Stimulated activated naive CD8-positive, alpha-beta T cell treated with anti-CD3 and anti-CD28 coated beads, Interleukin-15, amount 100 ng/mL, for 72 hours (primary cell): ENCODE measurements around the gene DYSF.
A peak's percentile ranks its signal among the peaks of the same experiment; 100 is the strongest.

Experiments
- ATAC-seq: fragments of 150-1000 bp; cut with Tn5 transposase; 2 replicates; pipeline ENCODE4 v1.10.0; 2021; ENCODE audit warnings: mild to moderate bottlenecking, moderate library complexity
- DNase-seq, 2 donors: peaks; one replicate each; pipeline ENCODE4 v3.0.0; 2021 to 2022
- H3K27ac Mint-ChIP-seq, 2 donors: one replicate each; pipeline ENCODE4 v1.8.0; 2022; ENCODE audit warnings: mild to moderate bottlenecking in 2 of 2, mixed read lengths in 2 of 2, moderate library complexity in 2 of 2
- H3K27me3 Mint-ChIP-seq: one replicate; pipeline ENCODE4 v1.8.0; 2022; ENCODE audit warnings: mixed read lengths
- H3K4me1 Mint-ChIP-seq: one replicate; pipeline ENCODE4 v1.8.0; 2022; ENCODE audit warnings: mild to moderate bottlenecking, mixed read lengths
- H3K4me3 Mint-ChIP-seq, 2 donors: one replicate each; pipeline ENCODE4 v1.8.0; 2022; ENCODE audit warnings: mild to moderate bottlenecking in 2 of 2, mixed read lengths in 2 of 2, moderate library complexity in 1 of 2
- H3K9me3 Mint-ChIP-seq, 2 donors: one replicate each; pipeline ENCODE4 v1.8.0; 2022; ENCODE audit warnings: mixed read lengths in 2 of 2

Gene DYSF

DNA sequence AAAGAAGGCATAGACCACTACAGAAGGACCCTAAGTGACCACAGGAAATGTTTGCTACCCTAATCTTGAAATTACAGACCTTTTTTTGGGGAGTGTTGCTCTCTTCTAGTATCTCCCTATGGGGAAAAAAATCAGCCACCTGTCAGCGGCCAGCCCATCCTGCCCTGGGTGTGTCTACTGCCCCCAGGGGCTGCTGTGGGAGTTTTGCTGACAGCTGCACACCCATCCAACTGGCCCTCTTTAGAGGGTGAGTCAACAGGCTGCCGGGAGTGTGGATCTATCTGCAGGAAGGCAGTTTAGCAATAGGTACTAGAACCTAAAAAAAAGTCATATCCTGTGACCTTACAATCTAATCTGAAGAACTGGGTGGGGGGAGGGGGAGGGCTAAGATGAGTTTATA lies 796 bp upstream of the DYSF start:
- peak; percentile 90 for ATAC-seq

DNA sequence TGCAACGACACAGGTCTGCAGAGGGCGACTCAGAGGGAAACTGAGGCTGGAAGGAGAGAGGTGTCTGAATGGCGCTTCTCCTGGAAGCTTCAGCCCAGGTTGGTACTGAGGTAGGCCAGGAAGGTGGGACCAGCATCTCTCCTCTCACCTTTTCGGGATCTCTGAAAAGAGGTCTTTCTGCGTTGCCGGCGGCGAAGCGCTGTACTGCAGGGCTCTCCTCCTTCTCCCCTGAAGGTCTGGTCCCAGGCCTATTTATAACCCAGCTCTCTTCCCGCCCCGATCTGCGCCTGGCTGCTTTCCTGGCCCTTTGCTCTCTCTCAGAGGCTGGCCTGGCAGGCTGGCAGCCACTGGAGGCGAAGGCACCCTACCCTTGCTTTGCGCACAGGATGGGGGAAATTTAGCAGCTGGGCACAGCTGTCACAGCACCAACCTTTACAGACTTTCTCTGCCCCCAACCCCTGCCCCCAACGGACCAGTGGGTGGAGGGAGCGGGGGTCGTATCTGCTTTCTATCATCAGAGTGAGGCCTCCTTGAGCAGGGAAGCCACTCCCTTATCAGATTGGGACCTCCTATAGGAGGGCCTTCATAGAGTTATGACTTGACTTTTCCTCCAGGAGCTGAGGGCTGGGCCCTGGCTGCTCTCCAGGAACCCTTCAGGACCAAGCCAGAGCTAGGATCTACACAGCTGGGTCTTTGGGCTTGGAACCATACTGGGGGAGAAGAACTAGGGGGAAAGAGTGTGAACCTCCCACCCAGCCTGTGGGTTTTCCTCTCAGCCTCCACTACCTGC lies 1.1 kb downstream of the DYSF start:
- no peak for ATAC-seq
- no peak overlapping the region for H3K27ac Mint-ChIP-seq
- H3K4me1 Mint-ChIP-seq, result peaks cover 36% of the 10 kb centered on the region
- no peak for DNase-seq
- H3K4me3 Mint-ChIP-seq, result peak overlapping the region; percentile 53 to 63
- no peaks in the 10 kb centered on the region for H3K9me3 Mint-ChIP-seq
- peaks cover 69% of the 10 kb centered on the region for H3K27me3 Mint-ChIP-seq

More for the DNA sequence above, 796 bp upstream of the DYSF start:
- H3K4me1 Mint-ChIP-seq, result peaks cover 36% of the 10 kb centered on the region
- peak in 1 of 2 donors; percentile 59 for DNase-seq
- peaks cover 60% of the 10 kb centered on the region for H3K27me3 Mint-ChIP-seq
- H3K9me3 Mint-ChIP-seq, result no peaks in the 10 kb centered on the region
- H3K27ac Mint-ChIP-seq, result no peak overlapping the region
- H3K4me3 Mint-ChIP-seq, result no peak overlapping the region

DNA sequence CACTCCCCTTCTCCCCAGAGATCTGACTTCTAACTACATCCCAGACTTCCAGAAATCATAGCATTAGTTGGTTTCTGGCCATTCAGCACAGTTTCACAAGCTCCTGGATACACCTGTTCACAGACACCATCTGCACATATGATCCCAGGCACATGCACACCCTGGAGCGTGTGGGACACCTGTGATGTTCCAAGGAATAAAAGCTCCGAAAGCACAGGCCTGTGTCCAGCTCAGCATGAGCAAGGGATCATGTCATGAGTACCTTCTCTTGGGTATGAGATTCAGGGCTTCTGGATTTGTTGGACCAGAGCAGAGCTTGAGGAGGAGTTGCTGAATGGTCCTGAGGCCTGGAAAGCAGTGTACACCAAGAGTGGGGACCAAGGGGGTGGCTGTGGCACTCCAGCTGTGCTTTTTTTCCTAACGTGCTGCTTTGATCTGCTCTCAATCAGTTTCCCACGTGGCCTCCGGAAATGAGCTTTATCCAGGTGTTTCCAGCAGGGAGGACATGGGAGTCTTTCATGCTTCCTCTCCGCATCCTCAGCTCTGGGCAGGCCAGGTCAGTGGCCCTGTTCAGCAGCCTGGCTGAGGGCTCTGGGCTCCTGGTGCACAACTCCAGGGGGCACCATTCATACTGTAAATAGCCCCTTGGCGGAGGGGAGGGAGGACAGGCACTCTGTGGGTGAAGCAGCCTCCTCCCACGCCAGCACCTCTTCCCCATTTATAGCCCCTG lies 1.8 kb downstream of the DYSF start:
- Mint-ChIP-seq H3K27ac (no peak overlapping the region), H3K4me1 (peaks cover 36% of the 10 kb centered on the region), H3K9me3 (no peaks in the 10 kb centered on the region), H3K27me3 (peaks cover 69% of the 10 kb centered on the region), H3K4me3 (no peak overlapping the region)
- no peak for DNase-seq
- no peak for ATAC-seq

DNA sequence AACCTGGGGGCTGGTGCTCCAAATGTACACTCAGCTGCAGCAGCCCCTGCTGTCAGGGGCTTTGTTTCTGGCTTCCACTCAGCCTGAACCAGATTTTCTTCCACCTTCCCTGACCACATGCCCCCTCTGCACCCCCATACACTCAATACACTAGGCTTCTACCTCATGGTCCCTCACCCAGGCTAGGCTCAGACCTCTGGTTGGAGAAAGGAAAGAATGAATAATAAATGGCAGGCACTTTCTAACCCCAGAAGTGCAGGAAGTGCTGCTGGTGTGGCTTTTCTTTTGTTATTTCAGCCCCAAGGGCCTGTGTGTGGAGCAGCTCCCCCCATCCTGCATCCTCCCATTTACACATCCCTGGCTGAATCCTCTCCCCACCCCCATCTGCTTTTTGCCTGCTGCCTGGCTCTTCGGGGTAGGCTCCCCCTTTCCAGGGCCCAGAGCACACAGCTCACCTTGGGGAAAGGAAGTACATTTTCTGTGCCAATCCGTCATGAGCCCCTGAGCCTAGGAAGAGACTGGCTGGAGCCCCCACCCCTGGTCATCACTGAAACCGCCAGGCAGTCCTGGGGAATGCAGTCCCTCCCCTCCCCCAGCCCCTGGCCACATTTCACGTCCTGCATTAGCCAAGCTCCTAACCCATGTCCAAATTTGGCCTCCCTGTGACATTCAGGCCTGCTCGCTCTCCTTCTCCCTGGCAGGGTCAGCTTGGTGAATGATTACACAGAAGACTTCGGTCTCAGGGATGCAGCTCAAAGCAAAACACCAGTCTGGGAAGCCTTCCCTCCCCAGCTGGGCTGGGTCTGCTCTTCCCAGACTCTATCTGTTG lies 2.6 kb downstream of the DYSF start:
- DNase-seq (no peak), ATAC-seq (no peak)
- H3K9me3 Mint-ChIP-seq, result no peaks in the 10 kb centered on the region
- no peak overlapping the region for H3K27ac Mint-ChIP-seq
- peaks cover 36% of the 10 kb centered on the region for H3K4me1 Mint-ChIP-seq
- no peak overlapping the region for H3K4me3 Mint-ChIP-seq
- H3K27me3 Mint-ChIP-seq, result peaks cover 69% of the 10 kb centered on the region

DNA sequence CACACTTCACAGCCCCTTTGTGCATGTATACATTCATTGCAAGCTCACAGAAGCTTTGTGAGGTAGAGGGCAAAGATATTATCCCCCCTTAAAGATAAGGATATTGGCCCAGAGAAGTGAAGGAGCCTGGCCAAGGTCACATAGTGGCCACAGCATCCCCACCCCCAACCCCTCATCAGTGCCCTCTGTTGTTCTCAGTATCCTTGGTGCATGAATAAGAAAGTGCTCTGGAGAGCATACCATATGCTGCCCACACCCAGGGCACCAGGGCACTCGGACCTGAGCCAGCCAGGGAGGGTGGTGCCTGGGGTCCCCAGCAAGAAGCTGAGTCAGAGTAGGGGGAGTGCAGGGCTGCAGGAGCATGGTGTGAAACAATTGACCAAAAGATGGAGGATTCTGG lies 3.3 kb downstream of the DYSF start:
- DNase-seq, result no peak
- Mint-ChIP-seq H3K27me3 (peaks cover 65% of the 10 kb centered on the region), H3K4me1 (peaks cover 36% of the 10 kb centered on the region), H3K9me3 (no peaks in the 10 kb centered on the region), H3K4me3 (no peak overlapping the region), H3K27ac (peak overlapping the region in 1 of 2 donors; percentile 80)
- no peak for ATAC-seq

DNA sequence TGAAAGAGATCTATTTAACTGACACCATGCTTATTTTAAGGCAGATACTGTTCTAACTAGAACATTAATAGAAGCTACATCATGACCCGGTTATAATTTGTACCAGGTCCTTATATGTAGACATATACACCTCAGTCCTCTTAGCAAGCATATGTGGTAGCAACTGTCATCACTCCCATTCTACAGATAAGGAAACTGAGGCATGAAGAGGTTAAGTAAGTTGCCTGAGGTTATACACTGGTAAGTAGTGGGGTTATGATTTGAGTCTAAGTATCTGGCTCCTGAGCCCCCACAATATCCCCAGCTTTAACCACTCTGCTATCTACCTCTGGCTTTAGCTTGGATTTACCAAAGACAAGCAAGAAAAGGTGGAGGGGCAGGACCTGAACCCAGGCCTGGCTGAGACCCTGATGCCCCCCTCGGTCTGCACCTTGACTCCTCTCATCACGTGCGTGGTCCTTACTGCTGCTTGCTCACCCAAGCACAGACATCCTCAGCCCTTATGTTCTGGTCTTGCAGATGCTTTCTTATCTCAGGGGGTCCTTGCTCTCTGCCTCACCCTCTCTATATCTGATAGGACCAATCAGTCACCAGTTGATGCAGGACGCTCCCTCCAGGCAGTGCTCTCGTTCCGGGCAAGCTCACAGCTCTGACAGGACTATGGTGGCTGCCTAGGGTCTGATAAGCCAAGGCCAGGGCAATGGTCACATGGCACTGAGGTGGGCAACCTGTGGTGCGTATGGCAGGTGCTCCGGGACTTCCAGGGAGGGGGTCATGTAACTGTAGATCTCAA lies 4.0 kb downstream of the DYSF start:
- Mint-ChIP-seq H3K27ac (peak overlapping the region in 1 of 2 donors; percentile 80), H3K27me3 (peaks cover 58% of the 10 kb centered on the region), H3K4me3 (no peak overlapping the region), H3K9me3 (no peaks in the 10 kb centered on the region), H3K4me1 (peaks cover 35% of the 10 kb centered on the region)
- no peak for DNase-seq
- ATAC-seq, result no peak

DNA sequence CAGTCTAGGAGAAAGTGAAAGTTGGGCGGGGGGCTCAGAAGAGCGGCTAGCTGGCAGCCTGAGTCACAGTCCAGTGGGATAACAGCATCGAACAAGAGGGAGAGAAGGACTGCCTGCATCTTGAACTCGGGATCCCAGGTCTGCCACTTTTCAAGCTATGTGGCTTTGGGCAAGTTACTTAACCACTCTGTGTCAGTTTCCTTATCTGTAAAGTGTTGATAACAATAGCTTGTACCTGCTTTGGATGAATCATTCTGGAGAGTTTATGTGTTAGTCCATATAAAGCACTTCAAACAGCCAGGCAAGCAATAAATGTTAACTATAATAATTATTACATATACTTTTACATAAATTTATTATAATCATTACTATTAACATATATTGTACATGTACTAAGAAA lies 4.6 kb downstream of the DYSF start:
- H3K4me1 Mint-ChIP-seq, result peaks cover 30% of the 10 kb centered on the region
- H3K4me3 Mint-ChIP-seq, result no peak overlapping the region
- H3K9me3 Mint-ChIP-seq, result no peaks in the 10 kb centered on the region
- H3K27me3 Mint-ChIP-seq, result peaks cover 52% of the 10 kb centered on the region
- DNase-seq (no peak), ATAC-seq (no peak)
- peak overlapping the region in 1 of 2 donors; percentile 80 for H3K27ac Mint-ChIP-seq

DNA sequence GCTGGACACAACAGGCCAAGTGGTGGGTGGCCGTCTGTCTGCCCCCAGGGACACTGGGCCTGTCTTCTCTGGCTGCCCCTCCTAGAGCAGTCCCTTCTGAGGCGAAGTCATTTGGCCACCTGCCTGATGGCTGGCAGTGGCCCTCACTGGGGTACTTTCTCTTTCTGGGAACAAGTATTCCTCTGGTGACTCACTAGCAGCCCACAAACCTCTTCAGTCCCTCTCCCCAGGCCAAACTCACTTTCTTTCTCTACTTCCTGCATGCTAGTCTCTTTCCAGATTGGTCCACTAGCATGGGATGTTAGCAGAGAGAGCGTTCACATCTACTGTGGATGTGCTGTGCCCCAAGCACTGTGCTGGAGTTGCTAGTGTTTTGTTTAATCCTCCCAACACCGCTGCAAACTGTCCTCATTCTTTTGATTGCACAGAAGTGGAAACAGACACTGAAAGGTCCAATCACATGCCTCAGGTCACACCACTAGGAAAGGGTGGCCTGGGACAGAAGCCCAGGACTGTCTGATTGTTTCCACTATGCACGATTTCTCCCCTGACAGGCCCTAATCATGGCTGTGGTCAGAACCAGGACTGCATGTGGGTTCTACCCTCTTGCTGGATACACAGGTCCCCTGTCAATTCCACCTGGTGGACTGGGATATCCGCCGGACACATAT lies 5.2 kb downstream of the DYSF start:
- ATAC-seq (no peak), DNase-seq (no peak)
- peaks cover 46% of the 10 kb centered on the region for H3K27me3 Mint-ChIP-seq
- H3K27ac Mint-ChIP-seq, result no peak overlapping the region
- no peak overlapping the region for H3K4me3 Mint-ChIP-seq
- no peaks in the 10 kb centered on the region for H3K9me3 Mint-ChIP-seq
- H3K4me1 Mint-ChIP-seq, result peaks cover 25% of the 10 kb centered on the region

DNA sequence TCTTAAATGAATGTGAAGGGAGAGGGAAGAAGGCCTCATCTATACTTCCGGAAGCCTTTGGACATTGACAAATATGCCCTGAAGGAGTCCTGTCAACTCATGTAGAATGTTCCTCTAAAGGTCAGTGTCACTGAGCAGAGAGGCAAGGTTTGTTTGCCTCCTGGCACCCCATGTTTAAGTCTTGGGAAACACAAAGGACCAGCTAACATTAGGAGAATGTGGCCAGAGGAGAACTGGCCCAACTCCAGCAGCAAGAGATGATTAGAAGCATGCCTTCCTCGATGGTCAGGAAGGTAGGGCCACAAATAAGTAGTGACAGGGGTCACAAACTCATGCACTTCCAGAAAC lies 5.7 kb downstream of the DYSF start:
- no peak overlapping the region for H3K4me3 Mint-ChIP-seq
- ATAC-seq (no peak), DNase-seq (no peak)
- H3K4me1 Mint-ChIP-seq, result peaks cover 22% of the 10 kb centered on the region
- no peak overlapping the region for H3K27ac Mint-ChIP-seq
- peaks cover 41% of the 10 kb centered on the region for H3K27me3 Mint-ChIP-seq
- no peaks in the 10 kb centered on the region for H3K9me3 Mint-ChIP-seq

DNA sequence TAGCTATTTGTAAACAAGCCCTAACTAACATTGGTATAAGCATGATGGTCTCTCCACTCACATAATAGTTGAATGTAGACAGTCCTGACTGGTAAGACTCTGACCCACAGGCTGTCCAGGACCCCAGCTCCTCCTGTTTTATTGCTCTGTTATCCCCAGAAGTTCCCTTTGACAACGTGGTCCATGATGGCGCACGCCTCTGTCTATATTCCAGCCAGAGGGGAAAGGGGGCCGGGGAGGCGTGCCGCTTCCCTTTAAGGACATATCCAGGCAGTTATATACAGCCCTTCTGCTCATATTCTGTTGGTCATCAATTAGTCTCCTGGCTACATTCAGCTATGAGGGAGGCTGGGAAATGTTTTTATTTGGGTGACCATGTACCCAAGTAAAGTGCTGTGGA lies 6.7 kb downstream of the DYSF start:
- ATAC-seq, result no peak
- Mint-ChIP-seq H3K27me3 (peaks cover 31% of the 10 kb centered on the region), H3K4me1 (peaks cover 12% of the 10 kb centered on the region), H3K9me3 (no peaks in the 10 kb centered on the region), H3K4me3 (no peak overlapping the region), H3K27ac (no peak overlapping the region)
- DNase-seq, result no peak

DNA sequence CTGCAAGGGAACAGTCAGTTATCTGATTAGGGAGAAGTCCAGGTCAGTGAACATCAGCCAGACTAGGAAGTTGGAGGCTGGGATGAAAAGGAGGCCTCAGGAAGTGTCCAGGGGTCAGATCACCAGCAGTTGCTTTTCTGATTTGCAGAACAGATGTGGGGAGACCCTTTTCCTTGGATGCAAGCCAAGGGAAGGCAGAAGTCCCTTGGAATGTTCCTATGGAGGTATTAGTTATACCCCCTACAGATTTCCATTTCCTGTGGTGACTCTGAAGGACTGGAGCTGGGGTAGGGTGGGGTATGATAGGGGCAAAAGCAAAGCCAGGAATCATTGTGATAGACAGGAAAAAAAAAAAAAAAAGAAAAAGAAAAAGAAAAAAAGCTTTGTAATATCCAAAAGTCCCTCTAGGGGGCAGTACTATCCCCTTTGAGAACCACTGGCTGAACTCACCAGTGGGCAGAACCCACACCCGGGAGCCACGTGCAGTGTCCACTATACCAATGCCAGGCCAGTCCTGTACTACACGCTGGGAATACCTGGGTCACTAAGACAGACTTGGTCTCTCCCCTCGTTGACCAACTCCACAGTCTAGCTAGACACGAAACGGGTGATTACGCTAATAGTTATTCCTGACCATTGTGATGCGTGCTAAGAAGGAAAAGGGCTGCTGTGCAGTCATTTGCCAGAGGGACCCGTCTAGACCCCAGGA lies 7.4 kb downstream of the DYSF start:
- no peak for ATAC-seq
- Mint-ChIP-seq H3K27ac (no peak overlapping the region), H3K9me3 (no peaks in the 10 kb centered on the region), H3K27me3 (peaks cover 24% of the 10 kb centered on the region), H3K4me1 (peaks cover 7% of the 10 kb centered on the region), H3K4me3 (no peak overlapping the region)
- no peak for DNase-seq

DNA sequence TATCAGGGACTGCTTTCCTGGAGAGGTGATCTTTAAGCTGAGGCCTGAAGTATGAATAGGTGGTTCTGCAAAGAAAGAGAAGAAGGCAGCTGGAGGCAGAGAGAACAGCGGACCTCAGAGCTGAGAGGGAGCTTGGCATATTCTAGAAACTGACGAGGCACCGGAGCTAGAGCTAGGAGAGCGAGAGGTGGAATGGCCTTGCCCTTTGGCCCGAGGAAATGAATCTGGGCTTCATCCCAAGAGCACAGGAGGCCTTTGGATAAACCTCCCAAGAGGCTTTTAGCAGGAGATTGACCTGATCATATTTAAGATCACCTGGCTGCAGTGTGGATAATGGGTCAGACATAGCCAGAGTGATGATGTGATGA lies 7.9 kb downstream of the DYSF start:
- no peak for DNase-seq
- Mint-ChIP-seq H3K27me3 (peaks cover 19% of the 10 kb centered on the region), H3K4me3 (no peak overlapping the region), H3K4me1 (peaks cover 2% of the 10 kb centered on the region), H3K27ac (no peak overlapping the region), H3K9me3 (no peaks in the 10 kb centered on the region)
- ATAC-seq, result no peak

DNA sequence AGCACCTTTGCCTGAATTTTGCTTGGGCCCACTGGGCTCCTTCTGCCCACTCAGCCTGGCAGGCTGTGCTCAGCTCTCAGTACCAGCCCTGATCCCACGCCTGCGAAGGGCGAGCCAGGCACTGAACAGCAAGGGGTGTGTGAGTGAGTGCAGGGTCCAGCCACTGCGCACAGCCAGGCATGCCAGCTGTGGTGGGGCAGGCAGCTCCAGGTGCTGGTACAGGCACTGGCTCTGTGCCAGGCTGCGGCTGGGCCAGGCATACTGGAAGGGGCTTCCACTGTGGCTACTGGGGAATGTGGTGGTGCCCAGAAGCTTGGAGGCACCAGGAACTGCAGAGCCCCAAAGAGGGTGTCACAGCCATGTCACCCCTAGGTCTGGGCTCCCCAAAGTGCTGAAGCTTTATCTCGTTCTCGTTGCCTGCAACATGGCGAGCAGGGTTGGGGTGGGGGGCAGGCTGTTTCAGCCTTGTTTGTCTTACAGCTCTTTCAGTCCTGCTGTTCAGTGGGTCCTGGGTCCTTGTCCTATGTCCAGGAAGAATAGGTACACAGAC lies 8.8 kb downstream of the DYSF start:
- H3K4me1 Mint-ChIP-seq, result peaks cover 5% of the 10 kb centered on the region

More for the DNA sequence above, 8.8 kb downstream of the DYSF start:
- Mint-ChIP-seq H3K4me3 (no peak overlapping the region), H3K27ac (no peak overlapping the region), H3K27me3 (peaks cover 18% of the 10 kb centered on the region), H3K9me3 (no peaks in the 10 kb centered on the region)
- DNase-seq, result no peak
- ATAC-seq, result no peak
